ENCODE measurements around the gene SLC39A11.

- TF ChIP-seq, protein P1, sequence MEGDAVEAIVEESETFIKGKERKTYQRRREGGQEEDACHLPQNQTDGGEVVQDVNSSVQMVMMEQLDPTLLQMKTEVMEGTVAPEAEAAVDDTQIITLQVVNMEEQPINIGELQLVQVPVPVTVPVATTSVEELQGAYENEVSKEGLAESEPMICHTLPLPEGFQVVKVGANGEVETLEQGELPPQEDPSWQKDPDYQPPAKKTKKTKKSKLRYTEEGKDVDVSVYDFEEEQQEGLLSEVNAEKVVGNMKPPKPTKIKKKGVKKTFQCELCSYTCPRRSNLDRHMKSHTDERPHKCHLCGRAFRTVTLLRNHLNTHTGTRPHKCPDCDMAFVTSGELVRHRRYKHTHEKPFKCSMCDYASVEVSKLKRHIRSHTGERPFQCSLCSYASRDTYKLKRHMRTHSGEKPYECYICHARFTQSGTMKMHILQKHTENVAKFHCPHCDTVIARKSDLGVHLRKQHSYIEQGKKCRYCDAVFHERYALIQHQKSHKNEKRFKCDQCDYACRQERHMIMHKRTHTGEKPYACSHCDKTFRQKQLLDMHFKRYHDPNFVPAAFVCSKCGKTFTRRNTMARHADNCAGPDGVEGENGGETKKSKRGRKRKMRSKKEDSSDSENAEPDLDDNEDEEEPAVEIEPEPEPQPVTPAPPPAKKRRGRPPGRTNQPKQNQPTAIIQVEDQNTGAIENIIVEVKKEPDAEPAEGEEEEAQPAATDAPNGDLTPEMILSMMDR (IDR thresholded peaks at IDR 0.05): no peak
- TF ChIP-seq SIN3A (IDR thresholded peaks at IDR 0.05; ENCODE audit: borderline replicate concordance, insufficient read depth, low read depth, low read length) (no peak), POLR2AphosphoS5 (IDR thresholded peaks at IDR 0.05; ENCODE audit: low read depth, low read length) (no peak)
Observed at GRCh38 chr17:72733619-72734282, 358.7 kb downstream of the SLC39A11 start.

Data from Panc1 (cell line).